ENCODE results near the gene KCNJ9. TPM values are rescaled to one million over a fixed set of nuclear protein-coding genes. Genes with fewer than 3 reads are reported as not detected.

The KCNJ9 gene
- total and polyA plus RNA-seq, 2 of the 13 experiments (the other 11 are each of a cell fraction or from before 2014, with no cell fraction given): not detected

- TF ChIP-seq ZNF337 (CRISPR knock-in tag; IDR thresholded peaks at IDR 0.05; ENCODE audit: borderline replicate concordance, low read depth) (no peak), ARNTL (CRISPR knock-in tag; IDR thresholded peaks at IDR 0.05) (no peak), SAP130 (CRISPR knock-in tag; IDR thresholded peaks at IDR 0.05; ENCODE audit: low read depth) (peak; percentile 73), TP53 (CRISPR knock-in tag; conservative IDR thresholded peaks at IDR 0.05) (no peak), JUND (CRISPR knock-in tag; IDR thresholded peaks at IDR 0.05) (no peak; the same call in 1 of the 2 replicates), SNAI1 (CRISPR knock-in tag; IDR thresholded peaks at IDR 0.05; ENCODE audit: borderline replicate concordance) (no peak), HMGXB3 (CRISPR knock-in tag; IDR thresholded peaks at IDR 0.05; ENCODE audit: borderline replicate concordance) (no peak; the same call in 1 of the 2 replicates), ZNF501 (CRISPR knock-in tag; IDR thresholded peaks at IDR 0.05) (peak; percentile 52; the same call in 1 of the 2 replicates), PBX2 (CRISPR knock-in tag; IDR thresholded peaks at IDR 0.05) (0 out of 2 replicates have a peak, but pooled peaks have one; percentile 34), ZNF121 (CRISPR knock-in tag; IDR thresholded peaks at IDR 0.05) (no peak), MXD4 (CRISPR knock-in tag; IDR thresholded peaks at IDR 0.05) (no peak), CCAR2 (optimal IDR thresholded peaks at IDR 0.05; ENCODE audit: low read depth, low read length) (peak; percentile 29), ZBTB20 (CRISPR knock-in tag; IDR thresholded peaks at IDR 0.05; ENCODE audit: borderline replicate concordance, low read depth) (no peak), MXI1 (IDR thresholded peaks at IDR 0.05; ENCODE audit: borderline replicate concordance, low read depth, low read length) (no peak), ZNF101 (CRISPR knock-in tag; IDR thresholded peaks at IDR 0.05; ENCODE audit: borderline replicate concordance, low read depth) (no peak), BCLAF1 (IDR thresholded peaks at IDR 0.05) (no peak)
Observed at GRCh38 chr1:160053548-160054365, 27.6 kb upstream of the KCNJ9 start (continued).
